ENCODE measurements around the gene KCNQ5. TPM values are rescaled to one million over a fixed set of nuclear protein-coding genes. Genes with fewer than 3 reads are reported as not detected.

The KCNQ5 gene
- total and polyA plus RNA-seq, 2 of the 8 experiments (the other 6 are each of a cell fraction or from before 2014, with no cell fraction given) = 0.83 to 1.2 TPM

DNA sequence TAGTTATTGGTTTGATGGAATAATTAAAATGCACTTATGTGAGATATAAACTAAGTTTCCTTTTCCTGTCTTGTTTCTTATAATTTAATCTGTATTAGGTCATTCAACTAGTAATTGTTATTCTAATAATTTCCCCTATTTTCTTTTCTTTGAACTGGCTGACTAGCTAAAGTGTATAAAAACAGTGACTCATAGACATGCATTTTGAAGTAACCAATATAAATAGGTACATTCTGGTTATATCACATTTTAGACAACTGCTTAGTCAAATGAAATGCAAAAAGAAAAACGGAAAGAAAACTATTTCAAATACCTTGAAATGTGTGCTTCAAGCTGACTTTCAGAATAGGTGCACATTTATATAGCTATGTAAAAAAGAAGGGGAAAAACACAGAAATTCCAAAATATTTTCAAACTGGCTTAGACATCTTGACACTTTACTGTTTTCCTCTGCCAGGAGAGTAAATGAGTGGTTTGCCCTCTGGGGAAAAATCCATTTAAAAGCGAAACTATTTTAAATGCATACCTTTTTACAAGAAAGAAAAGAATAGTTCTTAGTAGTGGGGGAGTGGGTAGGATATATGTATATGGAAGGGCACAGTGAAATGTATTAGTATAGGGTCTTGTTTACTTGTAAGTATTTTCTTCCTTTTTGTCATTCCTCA is 28.3 kb downstream of the KCNQ5 start:
- H2BK5ac ChIP-seq (ENCODE audit: low read depth, low read length) = no peak overlapping the region
- whole genome bisulfite sequencing, 2 experiments (ENCODE audit: extremely low coverage in 1 of 2, insufficient coverage in 1 of 2, insufficient read length in 1 of 2, insufficient replicate concordance in 2 of 2, low coverage in 1 of 2, low lambda C conversion rate in 2 of 2, missing lambda C conversion rate in 1 of 2) = 58% methylated on average over 2 of the region's 2 CpGs; no CpG with 5 or more reads in 1 of the 2 experiments
- no peak overlapping the region for H2AFZ ChIP-seq (ENCODE audit: low read length)
- H3K56ac ChIP-seq (replicated peaks; ENCODE audit: insufficient read length, low read depth, low read length) = no peak overlapping the region
- H3K79me1 ChIP-seq (ENCODE audit: low read depth, low read length) = no peaks in the 10 kb centered on the region
- ChIA-PET CTCF (ENCODE audit: partially characterized antibody) (no interaction called here), POLR2A (ENCODE audit: partially characterized antibody) (no interaction called here)
- no peak overlapping the region for H2BK12ac ChIP-seq (ENCODE audit: low read depth, low read length)
- no peaks in the 10 kb centered on the region for H3K79me2 ChIP-seq (ENCODE audit: control insufficient read depth in 1 of 2, insufficient read depth in 2 of 2, low read length in 2 of 2)
- no peak overlapping the region for H3K4me2 ChIP-seq (ENCODE audit: insufficient read depth in 1 of 2, low read depth in 2 of 2, low read length in 2 of 2)
- H4K5ac ChIP-seq (ENCODE audit: insufficient read length, low read depth, low read length) = no peak overlapping the region
- H3K4ac ChIP-seq (replicated peaks; ENCODE audit: insufficient read length, low read depth, low read length) = no peak overlapping the region
- no peak overlapping the region for H3K9ac ChIP-seq (replicated peaks in 1 of 4; ENCODE audit: extremely low read depth in 1 of 4, low read depth in 3 of 4, low read length in 3 of 4)
- no peak overlapping the region for H3K23ac ChIP-seq (ENCODE audit: insufficient read length)
- no peak for DNase-seq (ENCODE audit: low read depth in 1 of 2, low spot score in 2 of 2)
- H4K91ac ChIP-seq (replicated peaks; ENCODE audit: insufficient read length, low read length) = no peak overlapping the region
- no peak overlapping the region for H3K4me3 ChIP-seq (ENCODE audit: extremely low read depth in 1 of 4, insufficient read depth in 2 of 4, low read depth in 3 of 4, low read length in 4 of 4)
- no peaks in the 10 kb centered on the region for H3K27me3 ChIP-seq (replicated peaks in 1 of 4; ENCODE audit: control insufficient read depth in 3 of 4, extremely low read depth in 1 of 4, insufficient read depth in 3 of 4, low read length in 3 of 4)
- H4K20me1 ChIP-seq (replicated peaks in 1 of 2; ENCODE audit: control insufficient read depth in 1 of 2, insufficient read depth in 2 of 2, low read length in 2 of 2) = no peaks in the 10 kb centered on the region
- H3K9me3 ChIP-seq (ENCODE audit: insufficient read depth in 2 of 2, low read depth in 1 of 2, low read length in 1 of 2) = no peaks in the 10 kb centered on the region
- no peak for FAIRE-seq
- no peak overlapping the region for H4K8ac ChIP-seq (ENCODE audit: extremely low read depth, insufficient read depth, low read length)
- H2BK15ac ChIP-seq (ENCODE audit: low read length) = no peak overlapping the region
- H2BK20ac ChIP-seq (ENCODE audit: low read length) = no peak overlapping the region
- H2BK120ac ChIP-seq (replicated peaks; ENCODE audit: low read depth, low read length) = no peak overlapping the region
- no peaks in the 10 kb centered on the region for H3K36me3 ChIP-seq (ENCODE audit: control insufficient read depth in 2 of 4, insufficient read depth in 4 of 4, low read length in 3 of 4)
- no peak overlapping the region for H3K18ac ChIP-seq (ENCODE audit: extremely low read depth, low read length)
- no peak overlapping the region for H3K14ac ChIP-seq (ENCODE audit: insufficient read length)
- no peak overlapping the region for H2AK5ac ChIP-seq (ENCODE audit: low read depth, low read length)
- no peaks in the 10 kb centered on the region; the same call in 1 of the 2 replicates for H3K23me2 ChIP-seq (ENCODE audit: low read depth, low read length)
- H3K27ac ChIP-seq (ENCODE audit: low read depth, low read length) = no peak overlapping the region
- H3K4me1 ChIP-seq (replicated peaks in 1 of 4; ENCODE audit: control insufficient read depth in 3 of 4, insufficient read depth in 4 of 4, low read length in 3 of 4) = no peaks in the 10 kb centered on the region; a peak in 1 of 7 replicates
- no peak for TF ChIP-seq GTF2F1 (IDR thresholded peaks at IDR 0.05; ENCODE audit: borderline replicate concordance, low read depth, low read length)
- no peak for TF ChIP-seq SIRT6 (IDR thresholded peaks at IDR 0.05; ENCODE audit: low read length)
- TF ChIP-seq MAFK (IDR thresholded peaks at IDR 0.05; ENCODE audit: low read depth, low read length) = no peak
- no peak for TF ChIP-seq JUND (IDR thresholded peaks at IDR 0.05; ENCODE audit: low read length)
- TF ChIP-seq, protein P1, sequence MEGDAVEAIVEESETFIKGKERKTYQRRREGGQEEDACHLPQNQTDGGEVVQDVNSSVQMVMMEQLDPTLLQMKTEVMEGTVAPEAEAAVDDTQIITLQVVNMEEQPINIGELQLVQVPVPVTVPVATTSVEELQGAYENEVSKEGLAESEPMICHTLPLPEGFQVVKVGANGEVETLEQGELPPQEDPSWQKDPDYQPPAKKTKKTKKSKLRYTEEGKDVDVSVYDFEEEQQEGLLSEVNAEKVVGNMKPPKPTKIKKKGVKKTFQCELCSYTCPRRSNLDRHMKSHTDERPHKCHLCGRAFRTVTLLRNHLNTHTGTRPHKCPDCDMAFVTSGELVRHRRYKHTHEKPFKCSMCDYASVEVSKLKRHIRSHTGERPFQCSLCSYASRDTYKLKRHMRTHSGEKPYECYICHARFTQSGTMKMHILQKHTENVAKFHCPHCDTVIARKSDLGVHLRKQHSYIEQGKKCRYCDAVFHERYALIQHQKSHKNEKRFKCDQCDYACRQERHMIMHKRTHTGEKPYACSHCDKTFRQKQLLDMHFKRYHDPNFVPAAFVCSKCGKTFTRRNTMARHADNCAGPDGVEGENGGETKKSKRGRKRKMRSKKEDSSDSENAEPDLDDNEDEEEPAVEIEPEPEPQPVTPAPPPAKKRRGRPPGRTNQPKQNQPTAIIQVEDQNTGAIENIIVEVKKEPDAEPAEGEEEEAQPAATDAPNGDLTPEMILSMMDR (IDR thresholded peaks at IDR 0.05; ENCODE audit: control extremely low read depth in 1 of 3, insufficient read depth in 1 of 3, low read depth in 1 of 3, low read length in 3 of 3) = no peak
- no peak for TF ChIP-seq CEBPB (IDR thresholded peaks at IDR 0.05; ENCODE audit: low read depth, low read length)
- no peak for TF ChIP-seq CREB1 (IDR thresholded peaks at IDR 0.05)
- no peak for TF ChIP-seq POLR2AphosphoS5 (IDR thresholded peaks at IDR 0.05; ENCODE audit: low read depth, low read length)
- no peak for TF ChIP-seq RXRA (IDR thresholded peaks at IDR 0.05; ENCODE audit: insufficient read depth, low read depth, low read length)
- TF ChIP-seq BACH1 (IDR thresholded peaks at IDR 0.05; ENCODE audit: low read length) = no peak
- TF ChIP-seq FOSL1 (IDR thresholded peaks at IDR 0.05; ENCODE audit: insufficient read depth, low read depth, low read length) = no peak
- TF ChIP-seq EZH2 (IDR thresholded peaks at IDR 0.05; ENCODE audit: low read depth, low read length, severe bottlenecking) = no peak

Measured in H1 (cell line).